ENCODE results near the gene PTPN18. TPM values are rescaled to one million over a fixed set of nuclear protein-coding genes. Genes with fewer than 3 reads are reported as not detected.

Gene PTPN18
- total RNA-seq, 2 experiments from 2014 or later: 27.6 to 27.8 TPM

DNA sequence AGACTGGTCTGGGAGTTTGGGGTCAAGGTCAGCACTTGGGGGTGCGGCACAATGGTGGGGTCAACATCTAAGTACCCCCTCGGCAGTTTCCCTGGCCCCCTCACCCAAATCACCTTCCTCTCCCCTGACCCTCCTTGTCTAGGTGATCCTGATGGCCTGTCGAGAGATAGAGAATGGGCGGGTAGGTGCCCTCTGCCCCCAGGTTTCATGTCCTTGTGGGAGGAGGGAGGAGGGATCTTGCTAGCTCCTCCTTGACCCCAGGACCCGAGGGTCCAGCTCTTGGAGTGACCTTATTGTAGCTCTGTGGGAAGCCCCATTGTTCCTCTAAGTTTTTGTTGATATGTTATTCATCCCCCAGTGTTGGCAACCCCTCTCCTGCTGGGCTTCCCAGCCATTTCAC, 3.6 kb downstream of the PTPN18 start:
- Histone ChIP-seq H3K36me3 (ENCODE audit: insufficient read depth, low read length) (no peaks in the 10 kb centered on the region), H3K4me3 (ENCODE audit: low read length) (no peak overlapping the region), H3K9me3 (ENCODE audit: control insufficient read depth in 1 of 2, insufficient read depth in 1 of 2, low read length in 2 of 2) (no peaks in the 10 kb centered on the region), H3K27me3 (ENCODE audit: control insufficient read depth in 1 of 2, insufficient read depth in 2 of 2, low read length in 2 of 2) (no peaks in the 10 kb centered on the region), H3K4me1 (ENCODE audit: insufficient read depth, low read length) (peaks cover 16% of the 10 kb centered on the region), H3K27ac (ENCODE audit: low read depth in 1 of 2, low read length in 2 of 2) (no peak overlapping the region)
- Mint-ChIP-seq H3K9me3 (no peaks in the 10 kb centered on the region), H3K4me1 (ENCODE audit: low read depth) (peaks cover 13% of the 10 kb centered on the region), H3K36me3 (ENCODE audit: low read depth) (no peaks in the 10 kb centered on the region), H3K27me3 (no peaks in the 10 kb centered on the region), H3K4me3 (no peak overlapping the region), H3K27ac (no peak overlapping the region)
- TF ChIP-seq, protein P1, sequence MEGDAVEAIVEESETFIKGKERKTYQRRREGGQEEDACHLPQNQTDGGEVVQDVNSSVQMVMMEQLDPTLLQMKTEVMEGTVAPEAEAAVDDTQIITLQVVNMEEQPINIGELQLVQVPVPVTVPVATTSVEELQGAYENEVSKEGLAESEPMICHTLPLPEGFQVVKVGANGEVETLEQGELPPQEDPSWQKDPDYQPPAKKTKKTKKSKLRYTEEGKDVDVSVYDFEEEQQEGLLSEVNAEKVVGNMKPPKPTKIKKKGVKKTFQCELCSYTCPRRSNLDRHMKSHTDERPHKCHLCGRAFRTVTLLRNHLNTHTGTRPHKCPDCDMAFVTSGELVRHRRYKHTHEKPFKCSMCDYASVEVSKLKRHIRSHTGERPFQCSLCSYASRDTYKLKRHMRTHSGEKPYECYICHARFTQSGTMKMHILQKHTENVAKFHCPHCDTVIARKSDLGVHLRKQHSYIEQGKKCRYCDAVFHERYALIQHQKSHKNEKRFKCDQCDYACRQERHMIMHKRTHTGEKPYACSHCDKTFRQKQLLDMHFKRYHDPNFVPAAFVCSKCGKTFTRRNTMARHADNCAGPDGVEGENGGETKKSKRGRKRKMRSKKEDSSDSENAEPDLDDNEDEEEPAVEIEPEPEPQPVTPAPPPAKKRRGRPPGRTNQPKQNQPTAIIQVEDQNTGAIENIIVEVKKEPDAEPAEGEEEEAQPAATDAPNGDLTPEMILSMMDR (IDR thresholded peaks at IDR 0.05): no peak
- ATAC-seq (ENCODE audit: poor library complexity): no peak
- ChIA-PET CTCF (no interaction called here), POLR2A (no interaction called here)
- intact Hi-C loops (cut with DNase I, micrococcal nuclease): loop anchor here in 1 of 2 experiments (10.0 kb wide), 1 partner anchor 515 kb away; no protein-coding TSS in a partner anchor
- DNase-seq: no peak

DNA sequence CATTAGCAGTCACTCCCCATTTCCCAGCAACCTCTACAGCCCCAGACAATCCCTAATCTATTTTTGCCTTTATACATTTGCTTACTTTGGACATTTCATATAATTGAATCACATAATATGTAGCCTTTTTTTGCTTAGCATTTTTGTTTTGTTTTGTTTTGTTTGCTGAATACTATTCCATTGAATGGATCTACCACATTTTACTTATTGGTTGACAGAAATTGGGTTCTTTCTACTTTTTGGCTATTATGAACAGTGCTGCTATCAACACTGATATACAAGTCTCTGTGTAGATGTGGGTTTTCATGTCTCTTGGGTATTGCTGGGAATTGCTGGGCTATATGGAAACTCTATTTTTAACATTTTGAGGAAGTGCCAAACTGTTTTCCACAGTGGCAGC, 7.6 kb downstream of the PTPN18 start:
- no peak overlapping the region for H3K27ac Mint-ChIP-seq
- no peaks in the 10 kb centered on the region for H3K4me1 Mint-ChIP-seq (ENCODE audit: low read depth)
- Histone ChIP-seq H3K27me3 (ENCODE audit: control insufficient read depth in 1 of 2, insufficient read depth in 2 of 2, low read length in 2 of 2) (no peaks in the 10 kb centered on the region), H3K9me3 (ENCODE audit: control insufficient read depth in 1 of 2, insufficient read depth in 1 of 2, low read length in 2 of 2) (no peaks in the 10 kb centered on the region), H3K36me3 (ENCODE audit: insufficient read depth, low read length) (no peaks in the 10 kb centered on the region), H3K4me3 (ENCODE audit: low read length) (no peak overlapping the region), H3K4me1 (ENCODE audit: insufficient read depth, low read length) (no peaks in the 10 kb centered on the region), H3K27ac (ENCODE audit: low read depth in 1 of 2, low read length in 2 of 2) (no peak overlapping the region)
- ATAC-seq (ENCODE audit: poor library complexity) (no peak), DNase-seq (no peak)
- ChIA-PET POLR2A (interaction anchor here (2.1 kb wide), 1 partner anchor 21 kb away, joined by 5 read pairs; the partner anchor contains the start of gene IMP4), CTCF (no interaction called here)
- TF ChIP-seq, protein P1 (IDR thresholded peaks at IDR 0.05): no peak
- no peaks in the 10 kb centered on the region for H3K27me3 Mint-ChIP-seq
- H3K36me3 Mint-ChIP-seq (ENCODE audit: low read depth): no peaks in the 10 kb centered on the region
- H3K4me3 Mint-ChIP-seq: no peak overlapping the region
- intact Hi-C loops (cut with DNase I, micrococcal nuclease): no loop called here
- H3K9me3 Mint-ChIP-seq: no peaks in the 10 kb centered on the region

DNA sequence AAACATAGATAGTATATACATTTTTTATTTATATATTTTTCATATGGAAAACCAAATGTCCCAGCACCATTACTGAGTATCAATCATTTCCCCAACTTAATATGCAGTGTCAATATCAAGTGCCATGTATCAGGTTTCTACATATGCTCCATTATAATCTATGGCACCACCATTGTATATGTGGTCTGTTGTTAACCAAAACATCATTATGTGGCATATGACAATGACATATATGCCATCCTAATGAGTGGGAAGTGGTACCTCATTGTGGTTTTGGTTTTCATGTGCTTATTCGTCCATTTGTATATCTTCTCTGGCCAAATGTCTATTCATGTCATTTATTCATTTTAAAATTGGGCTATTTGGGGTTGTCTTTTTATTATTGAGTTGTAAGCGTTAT, 9.2 kb downstream of the PTPN18 start:
- no peaks in the 10 kb centered on the region for H3K36me3 ChIP-seq (ENCODE audit: insufficient read depth, low read length)
- H3K4me1 Mint-ChIP-seq (ENCODE audit: low read depth): peaks cover 6% of the 10 kb centered on the region
- no peaks in the 10 kb centered on the region for H3K9me3 Mint-ChIP-seq
- H3K27ac ChIP-seq (ENCODE audit: low read depth in 1 of 2, low read length in 2 of 2): no peak overlapping the region
- H3K27ac Mint-ChIP-seq: no peak overlapping the region
- no peak overlapping the region for H3K4me3 Mint-ChIP-seq
- H3K36me3 Mint-ChIP-seq (ENCODE audit: low read depth): no peaks in the 10 kb centered on the region
- H3K9me3 ChIP-seq (ENCODE audit: control insufficient read depth in 1 of 2, insufficient read depth in 1 of 2, low read length in 2 of 2): no peaks in the 10 kb centered on the region
- CTCF ChIA-PET: no interaction called here
- H3K27me3 ChIP-seq (ENCODE audit: control insufficient read depth in 1 of 2, insufficient read depth in 2 of 2, low read length in 2 of 2): no peaks in the 10 kb centered on the region
- TF ChIP-seq, protein P1 (IDR thresholded peaks at IDR 0.05): no peak
- H3K4me3 ChIP-seq (ENCODE audit: low read length): no peak overlapping the region
- H3K27me3 Mint-ChIP-seq: no peaks in the 10 kb centered on the region
- intact Hi-C loops (cut with DNase I, micrococcal nuclease): no loop called here
- ATAC-seq (ENCODE audit: poor library complexity): no peak
- H3K4me1 ChIP-seq (ENCODE audit: insufficient read depth, low read length): peaks cover 11% of the 10 kb centered on the region
- DNase-seq: no peak
- POLR2A ChIA-PET: no interaction called here
